Fibroblast of the aortic adventitia (primary cell): Measurements from ENCODE around the gene MANEAL. TPM values are rescaled to one million over a fixed set of nuclear protein-coding genes. Genes with fewer than 3 reads are reported as not detected.
A peak's percentile ranks its signal among the peaks of the same experiment; 100 is the strongest.

Experiments
- DNase-seq: peaks from one replicate; pipeline ENCODE4 v3.0.0-alpha.2; 2010; ENCODE audit warnings: low read depth
- H3K4me3 ChIP-seq: 2 replicates; pipeline ENCODE4 v1.5.1; 2011; ENCODE audit warnings: low read depth, mild to moderate bottlenecking, control low read depth, low read length, moderate library complexity
- total RNA-seq: library from RNA; depleted of rRNA; stranded (reverse); fragments of >200 nt; gene quantifications from 2 replicates; pipeline ENCODE4 v1.2.3, GENCODE V29; 2012; ENCODE audit warnings: low replicate concordance
- TF ChIP-seq, protein P1 (sequence below): IDR thresholded peaks from 2 replicates; pipeline ENCODE4 v1.5.1; 2011; ENCODE audit warnings: mild to moderate bottlenecking, low read length, control low read depth, inconsistent platforms; ENCODE audit not compliant: insufficient read depth

MANEAL gene
- 0.65 and 0.99 TPM in 2 replicates for total RNA-seq

DNA sequence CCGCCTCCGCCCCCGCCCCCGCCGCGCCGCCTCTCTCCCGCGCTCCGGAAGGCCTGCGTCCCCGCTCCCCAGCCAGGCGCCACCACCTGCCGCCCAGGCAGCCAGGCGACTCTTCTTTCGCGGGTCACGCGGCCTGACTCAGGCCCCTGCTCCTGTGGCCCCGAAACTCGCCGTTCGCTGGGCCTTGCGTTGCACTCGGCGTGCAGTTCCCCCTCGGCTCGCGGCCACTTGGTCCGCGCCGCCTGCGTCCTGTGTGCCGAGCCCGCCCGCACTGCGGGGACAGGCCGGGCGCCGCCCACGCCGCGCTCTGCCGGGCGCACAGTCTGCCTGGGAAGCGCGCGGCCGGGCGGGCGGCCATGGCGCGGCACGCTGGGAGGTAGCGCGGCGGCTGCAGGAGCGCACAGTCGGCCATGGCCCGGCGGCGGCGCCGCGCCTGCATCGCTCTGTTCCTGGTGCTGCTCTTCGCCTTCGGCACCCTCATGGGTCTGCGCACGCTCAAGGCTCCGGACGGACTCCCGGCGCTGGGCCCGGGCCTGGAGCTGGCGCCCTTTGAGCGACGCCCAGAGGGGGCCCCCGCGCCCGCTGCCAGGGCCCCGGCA lies at the start of gene MANEAL:
MANEAL (plus strand) TSS at position 75 of the 599 bp plus-strand sequence; CDS start at position 411, 336 bp downstream.
- TF ChIP-seq, protein P1, sequence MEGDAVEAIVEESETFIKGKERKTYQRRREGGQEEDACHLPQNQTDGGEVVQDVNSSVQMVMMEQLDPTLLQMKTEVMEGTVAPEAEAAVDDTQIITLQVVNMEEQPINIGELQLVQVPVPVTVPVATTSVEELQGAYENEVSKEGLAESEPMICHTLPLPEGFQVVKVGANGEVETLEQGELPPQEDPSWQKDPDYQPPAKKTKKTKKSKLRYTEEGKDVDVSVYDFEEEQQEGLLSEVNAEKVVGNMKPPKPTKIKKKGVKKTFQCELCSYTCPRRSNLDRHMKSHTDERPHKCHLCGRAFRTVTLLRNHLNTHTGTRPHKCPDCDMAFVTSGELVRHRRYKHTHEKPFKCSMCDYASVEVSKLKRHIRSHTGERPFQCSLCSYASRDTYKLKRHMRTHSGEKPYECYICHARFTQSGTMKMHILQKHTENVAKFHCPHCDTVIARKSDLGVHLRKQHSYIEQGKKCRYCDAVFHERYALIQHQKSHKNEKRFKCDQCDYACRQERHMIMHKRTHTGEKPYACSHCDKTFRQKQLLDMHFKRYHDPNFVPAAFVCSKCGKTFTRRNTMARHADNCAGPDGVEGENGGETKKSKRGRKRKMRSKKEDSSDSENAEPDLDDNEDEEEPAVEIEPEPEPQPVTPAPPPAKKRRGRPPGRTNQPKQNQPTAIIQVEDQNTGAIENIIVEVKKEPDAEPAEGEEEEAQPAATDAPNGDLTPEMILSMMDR, result no peak
- peak within 1 kb of the TSS; percentile 65 for H3K4me3 ChIP-seq
- peak; percentile 38 for DNase-seq

GRCh38 chr1:37746806-37747205 lies 46.8 kb upstream of the MANEAL start:
- TF ChIP-seq, protein P1, result no peak
- DNase-seq, result no peak
- H3K4me3 ChIP-seq, result no peak overlapping the region

- no peak overlapping the region for H3K4me3 ChIP-seq
- no peak for DNase-seq
- TF ChIP-seq, protein P1, result no peak
Observed at GRCh38 chr1:37748565-37748964, 45.1 kb upstream of the MANEAL start.

DNA sequence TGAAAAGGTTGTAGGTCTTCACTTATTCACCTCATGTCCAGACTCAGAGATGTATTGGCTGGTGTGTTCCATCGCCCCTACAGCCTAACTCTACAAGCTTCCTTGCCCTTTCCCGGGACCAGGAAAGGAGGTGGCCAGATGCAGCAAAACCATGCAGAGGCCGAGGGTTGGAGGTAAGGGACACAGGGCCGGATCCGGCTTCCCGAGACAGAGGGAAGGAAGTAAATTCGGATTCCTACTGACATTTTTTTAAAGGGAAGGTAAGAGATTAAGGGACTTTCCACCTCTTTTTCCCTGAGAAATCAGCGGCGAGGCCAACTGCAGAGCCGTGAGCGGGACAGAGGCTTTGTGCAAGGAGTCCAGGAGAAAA lies 41.4 kb upstream of the MANEAL start:
- no peak for DNase-seq
- TF ChIP-seq, protein P1, result no peak
- no peak overlapping the region for H3K4me3 ChIP-seq

DNA sequence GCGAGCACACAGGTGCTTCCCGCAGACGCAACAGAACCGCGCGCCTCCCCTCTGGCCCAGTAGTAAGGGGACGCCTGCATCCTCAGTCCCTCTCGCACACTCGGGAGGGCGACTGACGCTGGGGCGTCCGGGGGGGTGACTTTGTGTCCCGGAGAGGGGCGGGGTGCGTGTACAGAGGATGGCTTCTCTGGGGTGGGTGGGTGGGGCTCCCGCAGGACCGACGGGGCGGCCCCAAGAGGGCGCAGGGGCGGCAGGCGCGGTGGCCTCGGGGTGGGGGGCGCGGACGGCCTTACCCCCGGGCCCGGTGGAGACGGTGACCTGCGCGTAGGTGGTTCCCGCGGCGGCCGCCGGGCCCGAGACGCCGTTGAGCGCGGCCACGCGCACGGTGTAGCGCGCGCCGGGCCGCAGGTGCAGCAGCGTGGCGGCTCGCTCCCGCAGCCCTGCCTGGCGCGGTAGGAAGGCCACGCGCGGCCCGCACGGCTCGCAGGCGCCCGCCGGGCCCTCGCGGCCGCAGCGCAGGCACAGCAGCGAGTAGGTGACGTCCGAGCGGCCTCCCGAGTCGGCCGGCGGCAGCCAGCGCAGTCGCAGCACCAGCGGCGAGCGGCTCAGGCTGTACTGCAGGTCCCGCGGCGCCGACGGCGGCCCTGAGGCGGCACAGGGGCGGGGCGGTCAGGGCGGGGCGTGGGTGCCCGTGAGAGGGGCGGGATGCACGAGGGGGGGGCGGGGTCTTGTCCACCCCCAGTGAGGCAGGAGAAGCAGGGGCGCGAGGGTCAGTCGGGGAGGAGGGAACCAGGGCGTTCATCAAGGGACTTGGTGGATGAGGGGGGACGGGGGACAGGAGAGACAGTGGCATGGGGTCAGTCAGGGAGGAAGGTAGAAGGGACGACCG lies 40.8 kb upstream of the MANEAL start:
- TF ChIP-seq, protein P1, result no peak
- DNase-seq, result no peak
- H3K4me3 ChIP-seq, result no peak overlapping the region

DNA sequence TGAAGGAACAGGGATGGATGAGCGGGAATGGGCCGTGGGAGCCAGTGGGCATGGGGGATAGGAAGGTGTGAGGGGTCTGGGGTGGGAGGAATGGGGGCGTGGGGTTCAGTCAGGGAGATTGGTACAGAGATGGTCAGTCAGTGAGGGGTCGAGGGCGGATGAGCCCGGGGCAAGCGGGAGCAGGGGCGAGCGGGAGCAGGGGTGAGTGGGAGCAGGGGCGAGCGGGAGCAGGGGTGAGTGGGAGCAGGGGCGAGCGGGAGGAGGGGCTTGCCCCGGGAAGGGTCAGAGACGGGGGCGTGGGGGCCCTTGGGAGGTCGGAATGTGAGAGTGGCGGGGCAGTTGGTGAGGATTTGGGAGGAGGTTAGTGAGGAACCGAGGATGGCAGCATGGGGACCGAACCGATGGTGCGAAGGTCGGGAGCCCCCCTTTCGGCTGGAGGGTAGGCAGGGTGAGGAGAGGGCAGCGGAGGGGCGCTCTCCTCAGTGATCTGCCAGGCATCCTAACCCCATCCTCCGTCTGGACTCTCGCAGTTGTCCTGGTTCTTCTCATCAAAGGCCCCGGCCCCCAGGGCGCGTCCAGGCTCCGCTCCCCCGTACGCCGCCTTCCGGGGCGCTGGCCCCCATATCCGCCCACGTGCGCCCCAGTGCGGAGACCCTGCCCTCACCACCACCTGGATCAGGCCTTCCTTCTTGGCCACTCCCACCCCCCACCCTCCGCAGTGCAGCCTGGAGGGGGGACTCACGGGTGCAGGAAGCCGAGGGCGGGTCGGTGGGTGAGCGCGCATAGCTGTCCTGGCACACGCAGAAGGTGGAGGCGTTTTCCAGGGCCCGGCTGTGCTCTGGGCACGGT lies 40.0 kb upstream of the MANEAL start:
- DNase-seq, result no peak
- TF ChIP-seq, protein P1, result no peak
- no peak overlapping the region for H3K4me3 ChIP-seq
